ENCODE data around the gene SPI1. TPM values are rescaled to one million over a fixed set of nuclear protein-coding genes. Genes with fewer than 3 reads are reported as not detected.
"Not testable (repeated sequence)": the region's sequence is repeated elsewhere in the genome, so short reads cannot be mapped to it uniquely, and the experiment has no call there.

Gene SPI1
- polyA plus RNA-seq, 1 donor: 3.4 TPM

GRCh38 chr11:47325271-47326041 is 52.9 kb downstream of the SPI1 start:
- no peak for DNase-seq

DNA sequence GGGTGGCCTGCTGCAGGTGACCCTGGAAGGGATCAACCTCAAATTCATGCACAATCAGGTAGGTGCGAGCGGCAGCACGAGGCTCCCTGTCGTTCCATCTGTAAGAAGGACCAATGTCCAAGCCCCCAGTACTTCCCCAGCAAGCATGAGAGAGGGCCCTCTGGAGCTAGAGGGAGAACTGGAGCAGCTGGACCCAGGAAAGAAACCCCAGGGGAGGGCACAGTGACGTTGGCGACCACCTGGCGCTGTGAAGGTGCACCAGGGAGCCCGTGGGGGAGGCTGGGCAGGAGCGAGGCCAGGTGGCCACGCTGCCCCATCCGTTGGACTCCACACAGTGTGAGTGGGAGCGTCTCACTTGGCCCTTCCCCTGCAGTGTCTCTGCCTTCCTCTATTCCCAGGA is 53.8 kb downstream of the SPI1 start:
- DNase-seq: no peak

GRCh38 chr11:47318166-47318565 is 60.2 kb downstream of the SPI1 start:
- no peak for DNase-seq

DNA sequence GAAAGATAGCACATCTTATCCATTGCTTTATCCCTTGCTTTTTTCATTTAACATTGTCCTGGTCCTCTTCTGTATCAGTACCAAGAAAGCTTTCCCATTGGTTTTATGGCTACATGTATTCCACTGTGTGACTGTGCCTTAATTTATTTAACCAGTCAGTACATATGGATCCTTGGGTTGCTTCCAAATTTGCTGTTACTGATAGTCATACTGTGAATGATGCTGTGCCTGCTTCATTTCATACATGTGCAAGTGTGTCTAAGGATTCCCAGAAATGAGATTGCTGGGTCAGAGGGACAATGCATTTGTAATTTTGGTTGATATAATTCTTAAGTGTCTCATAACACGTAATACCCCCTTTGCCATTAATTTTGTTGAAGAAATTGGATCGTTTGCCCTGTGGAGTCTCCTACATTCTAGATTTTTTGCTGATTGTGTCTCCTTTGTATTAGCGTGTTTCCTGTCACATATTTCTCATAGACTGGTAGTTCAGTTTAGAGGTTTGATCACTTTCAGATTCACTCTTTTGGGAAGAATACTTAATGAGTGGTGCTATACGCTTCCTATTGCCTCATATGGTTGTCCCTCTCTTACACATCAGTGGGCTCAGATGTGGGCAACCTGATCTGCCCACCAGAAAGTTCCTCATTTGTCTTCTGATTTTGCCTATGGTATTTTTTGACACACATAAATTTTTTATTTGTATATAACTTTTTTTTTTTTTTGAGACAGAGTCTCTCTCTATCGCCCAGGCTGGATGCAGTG is 61.1 kb downstream of the SPI1 start:
- DNase-seq: no peak

DNA sequence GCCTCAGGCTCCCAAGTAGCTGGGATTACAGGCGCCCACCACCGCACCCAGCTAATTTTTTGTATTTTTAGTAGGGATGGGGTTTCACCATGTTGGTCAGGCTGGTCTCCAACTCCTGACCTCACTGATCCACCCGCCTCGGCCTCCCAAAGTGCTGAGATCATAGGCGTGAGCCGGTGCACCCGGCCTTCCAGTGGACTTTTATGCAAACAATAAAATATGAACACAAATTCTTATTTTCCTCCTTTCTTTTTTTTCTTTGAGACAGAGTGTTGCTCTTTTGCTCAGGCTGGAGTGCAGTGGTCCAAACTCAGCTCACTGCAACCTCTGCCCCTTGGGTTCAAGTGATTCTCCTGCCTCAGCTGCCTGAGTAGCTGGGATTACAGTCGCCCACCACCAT is 61.8 kb downstream of the SPI1 start:
- not testable (repeated sequence) for DNase-seq

GRCh38 chr11:47314992-47315391 is 63.4 kb downstream of the SPI1 start:
- DNase-seq: no peak

- no peak for DNase-seq
Measured at GRCh38 chr11:47308050-47308823, 70.1 kb downstream of the SPI1 start.

- DNase-seq: no peak
Measured at GRCh38 chr11:47306484-47306844, 71.9 kb downstream of the SPI1 start.

DNA sequence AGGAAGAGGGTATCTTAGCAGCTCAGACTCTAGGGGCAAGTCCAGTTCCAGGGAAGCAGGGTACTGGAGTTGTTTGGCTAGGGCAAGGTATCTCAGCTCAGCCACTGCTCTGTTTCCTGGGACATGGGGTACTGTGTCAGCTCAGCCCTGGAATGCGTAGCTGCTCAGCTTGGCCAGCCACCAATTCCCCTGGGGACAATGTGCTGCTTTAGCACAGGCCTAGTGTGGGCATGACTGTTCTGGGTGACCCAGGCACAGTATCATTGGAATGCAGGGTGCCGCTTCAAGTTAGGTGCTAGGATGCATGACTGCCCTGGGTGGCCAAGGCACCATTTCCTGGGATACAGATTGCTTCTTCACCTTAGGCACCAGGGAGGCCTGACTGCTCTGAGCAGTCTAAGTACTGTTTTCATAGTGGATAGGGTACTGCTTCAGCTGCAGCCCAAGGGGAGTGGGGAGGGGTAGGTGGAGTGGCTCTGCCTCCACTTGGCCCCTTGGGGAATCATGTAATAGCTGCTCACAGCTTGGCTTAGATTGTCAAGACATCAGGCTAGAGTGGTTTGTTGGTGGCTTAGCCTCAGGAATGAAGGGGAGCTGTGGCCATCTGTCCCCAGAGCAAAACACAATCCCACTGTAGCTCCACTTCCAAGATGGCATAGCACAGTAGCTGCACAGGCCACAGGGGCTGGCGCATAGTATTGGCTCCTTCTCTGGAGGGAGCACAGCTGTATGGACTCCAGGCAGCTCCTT is 72.4 kb downstream of the SPI1 start:
- DNase-seq: no peak

Other genes starting within 250 kb of the SPI1 start
- gene ARFGAP2, start 201.7 kb downstream of the SPI1 start, polyA plus RNA-seq (ENCODE audit: insufficient read length): 93.8 TPM
- gene PACSIN3, start 192.1 kb downstream of the SPI1 start, polyA plus RNA-seq (ENCODE audit: insufficient read length): 27.6 TPM
- gene DDB2, start 163.6 kb downstream of the SPI1 start, polyA plus RNA-seq (ENCODE audit: insufficient read length): 28.1 TPM
- gene ACP2, start 129.7 kb downstream of the SPI1 start, polyA plus RNA-seq (ENCODE audit: insufficient read length): 57.7 TPM
- 43.0 TPM for gene NR1H3, start 120.6 kb downstream of the SPI1 start, polyA plus RNA-seq (ENCODE audit: insufficient read length)
- 53.9 TPM for gene MADD, start 108.4 kb downstream of the SPI1 start, polyA plus RNA-seq (ENCODE audit: insufficient read length)
- gene MYBPC3, start 25.8 kb downstream of the SPI1 start, polyA plus RNA-seq (ENCODE audit: insufficient read length): 0.13 TPM
- gene SLC39A13, start 30.0 kb upstream of the SPI1 start, polyA plus RNA-seq (ENCODE audit: insufficient read length): 39.5 TPM
- 164 TPM for gene PSMC3, start 47.9 kb upstream of the SPI1 start, polyA plus RNA-seq (ENCODE audit: insufficient read length)
- gene RAPSN, start 70.6 kb upstream of the SPI1 start, polyA plus RNA-seq (ENCODE audit: insufficient read length): not detected
- gene CELF1, start 174.6 kb upstream of the SPI1 start, polyA plus RNA-seq (ENCODE audit: insufficient read length): 136 TPM
- 44.1 TPM for gene PTPMT1, start 187.1 kb upstream of the SPI1 start, polyA plus RNA-seq (ENCODE audit: insufficient read length)
- 27.2 TPM for gene KBTBD4, start 200.4 kb upstream of the SPI1 start, polyA plus RNA-seq (ENCODE audit: insufficient read length)
- gene NDUFS3, start 200.5 kb upstream of the SPI1 start, polyA plus RNA-seq (ENCODE audit: insufficient read length): 148 TPM
- gene FAM180B, start 208.1 kb upstream of the SPI1 start, polyA plus RNA-seq (ENCODE audit: insufficient read length): 0.33 TPM
- 5.8 TPM for gene C1QTNF4, start 215.9 kb upstream of the SPI1 start, polyA plus RNA-seq (ENCODE audit: insufficient read length)

Measured in left kidney (tissue), 2 donors.